NCI-H345 treated with DMSO at 0.1 percent for 48 hours (cell line): ENCODE results near the gene ITGB3.

ENCODE experiments used
- DNase-seq: peaks from one replicate; lab custom pipeline; 2025; ENCODE audit not compliant: unreplicated experiment; lab: John Stamatoyannopoulos, UW

ITGB3 gene

GRCh38 chr17:47274319-47275069, 20.9 kb downstream of the ITGB3 start:
- DNase-seq = no peak

DNA sequence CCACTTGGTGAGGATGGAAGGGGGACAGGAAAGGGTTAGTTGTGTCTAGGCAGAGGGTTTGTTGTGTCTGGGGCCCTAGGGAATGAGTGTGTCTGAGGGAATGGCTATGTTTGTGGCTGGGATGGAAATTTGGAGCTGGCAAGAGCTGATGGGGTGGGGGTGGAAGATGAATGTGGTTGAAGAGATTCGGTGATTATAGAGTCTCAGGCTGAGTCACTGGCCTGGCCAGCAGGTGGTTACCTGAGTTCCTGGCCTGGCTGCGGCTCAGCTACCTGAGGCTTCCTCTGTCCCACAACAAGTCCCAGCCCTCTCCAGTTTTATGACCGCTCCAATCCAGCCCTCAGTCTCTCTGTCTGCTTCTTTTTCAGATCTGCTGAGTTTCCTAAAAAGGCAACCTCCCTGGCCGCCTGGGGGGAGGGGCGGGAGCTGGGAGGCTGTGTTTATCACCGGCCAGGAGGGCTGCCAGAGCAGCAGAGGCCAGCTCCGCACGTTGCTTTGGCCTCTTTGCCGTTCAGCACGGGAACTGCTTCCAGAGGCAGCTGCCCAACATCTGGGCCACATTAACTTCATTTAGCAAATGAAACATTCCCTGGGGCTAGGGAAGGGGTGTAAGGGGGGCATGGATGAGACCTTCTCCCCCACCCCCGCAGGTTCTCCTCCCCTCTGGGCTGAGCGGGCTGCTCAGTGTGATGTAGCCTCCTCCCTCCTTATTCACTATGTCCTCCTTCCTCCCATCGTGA, 21.8 kb downstream of the ITGB3 start:
- no peak for DNase-seq

GRCh38 chr17:47276444-47276843, 22.8 kb downstream of the ITGB3 start:
- DNase-seq = no peak

- DNase-seq = peak; percentile 29
Observed at GRCh38 chr17:47276868-47277267, 23.2 kb downstream of the ITGB3 start.

DNA sequence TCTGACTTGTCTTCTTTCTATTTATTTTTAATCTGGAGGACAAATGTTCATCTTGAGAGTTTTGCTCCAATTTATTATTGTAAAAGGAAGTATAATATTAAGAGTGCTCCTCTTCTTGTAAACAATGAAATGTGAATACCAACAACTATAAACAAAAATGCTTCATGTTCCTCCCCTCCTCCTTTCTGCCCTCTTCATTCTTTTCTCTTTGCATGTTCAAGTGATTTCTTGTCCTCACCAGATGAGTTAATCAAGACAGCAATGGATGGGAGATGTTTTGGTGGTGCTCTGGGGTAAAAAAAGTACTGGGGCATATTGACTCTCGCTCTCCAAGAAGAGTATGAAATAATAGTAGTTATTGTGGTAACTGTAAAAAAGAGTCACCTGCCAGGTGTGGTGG, 24.3 kb downstream of the ITGB3 start:
- DNase-seq = no peak

DNA sequence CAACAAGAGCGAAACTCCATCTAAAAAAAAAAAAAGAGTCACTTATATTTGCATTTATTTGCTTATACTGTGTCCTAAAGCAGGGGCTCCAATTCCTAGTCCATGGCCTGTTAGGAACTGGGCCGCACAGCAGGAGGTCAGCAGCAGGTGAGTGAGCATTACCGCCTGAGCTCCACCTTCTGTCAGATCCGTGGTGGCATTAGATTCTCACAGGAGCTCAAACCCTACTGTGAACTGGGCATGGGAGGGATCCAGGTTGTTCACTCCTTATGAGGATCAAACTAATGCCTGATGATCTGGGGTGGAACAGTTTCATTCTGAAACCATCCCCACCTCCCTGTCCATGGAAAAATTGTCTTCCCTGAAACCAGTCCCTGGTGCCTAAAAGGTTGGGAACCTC, 24.9 kb downstream of the ITGB3 start:
- no peak for DNase-seq

DNA sequence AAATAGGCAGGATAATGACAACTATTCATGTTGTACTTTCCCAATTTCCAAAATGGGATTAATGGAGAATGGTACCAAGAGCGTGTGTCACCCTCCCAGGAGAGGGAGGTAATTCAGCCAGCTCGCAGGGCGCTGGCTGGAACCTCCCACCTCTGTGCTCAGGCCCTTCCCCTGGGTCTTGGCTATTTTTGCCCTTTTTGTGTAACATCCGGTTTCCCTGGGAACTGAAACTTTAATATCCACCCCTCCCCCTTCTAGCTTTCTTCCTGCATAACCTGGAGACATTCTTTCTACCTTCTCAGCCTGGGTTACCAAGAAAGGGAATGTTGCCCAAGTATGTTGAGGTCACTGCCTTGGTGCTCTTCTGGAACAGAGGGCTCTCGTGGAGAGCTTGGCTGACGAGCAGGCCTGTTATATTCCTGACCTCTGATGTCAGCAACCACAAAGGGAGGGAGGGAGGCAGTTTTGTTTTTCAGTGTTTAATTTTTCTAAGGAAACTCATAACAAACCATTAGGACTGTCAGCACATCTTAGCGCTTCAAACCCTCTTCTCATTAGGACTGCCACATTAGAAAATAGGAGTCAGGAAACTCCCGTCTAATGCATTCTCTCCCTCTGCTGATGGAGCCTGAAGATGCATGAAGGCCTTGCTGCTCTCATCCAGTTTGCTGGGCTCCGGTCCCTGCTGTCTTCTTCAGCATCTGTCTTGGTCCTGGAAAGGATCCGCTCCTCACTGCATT, 25.6 kb downstream of the ITGB3 start:
- DNase-seq = no peak

DNA sequence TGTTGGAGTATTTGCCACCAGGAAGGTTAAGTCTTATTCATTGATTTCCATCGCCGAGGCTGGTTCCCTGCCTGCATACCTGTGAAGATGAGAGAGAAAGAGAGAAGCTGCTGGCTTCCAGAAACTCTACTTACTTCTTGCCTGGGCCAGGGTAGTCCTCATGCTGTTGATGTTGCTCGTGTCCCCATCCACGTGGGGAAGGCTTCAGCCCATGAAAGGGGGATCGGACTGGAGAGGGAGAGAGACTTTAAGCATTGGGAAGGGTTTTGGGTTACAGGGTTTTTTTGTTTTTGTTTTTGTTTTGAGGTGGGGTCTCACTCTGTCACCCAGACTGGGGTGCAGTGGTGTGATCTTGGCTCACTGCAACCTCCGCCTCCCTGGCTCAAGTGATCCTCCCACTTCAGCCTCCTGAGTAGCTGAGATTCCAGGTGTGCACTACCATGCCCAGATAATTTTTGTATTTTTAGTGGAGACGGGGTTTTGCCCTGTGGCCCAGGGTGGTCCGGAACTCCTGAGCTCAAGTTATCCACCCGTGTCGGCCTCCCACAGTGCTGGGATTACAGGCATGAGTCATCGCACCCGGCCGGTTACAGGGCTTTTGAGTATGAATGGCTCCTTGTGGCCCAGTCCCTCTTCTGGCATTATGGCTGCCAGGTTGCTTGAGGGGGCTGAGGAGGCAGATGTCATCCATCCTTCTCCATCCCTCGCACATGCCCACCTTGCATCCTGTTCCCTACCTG, 26.6 kb downstream of the ITGB3 start:
- DNase-seq = no peak

- DNase-seq = no peak
Observed at GRCh38 chr17:47281216-47281615, 27.6 kb downstream of the ITGB3 start.

DNA sequence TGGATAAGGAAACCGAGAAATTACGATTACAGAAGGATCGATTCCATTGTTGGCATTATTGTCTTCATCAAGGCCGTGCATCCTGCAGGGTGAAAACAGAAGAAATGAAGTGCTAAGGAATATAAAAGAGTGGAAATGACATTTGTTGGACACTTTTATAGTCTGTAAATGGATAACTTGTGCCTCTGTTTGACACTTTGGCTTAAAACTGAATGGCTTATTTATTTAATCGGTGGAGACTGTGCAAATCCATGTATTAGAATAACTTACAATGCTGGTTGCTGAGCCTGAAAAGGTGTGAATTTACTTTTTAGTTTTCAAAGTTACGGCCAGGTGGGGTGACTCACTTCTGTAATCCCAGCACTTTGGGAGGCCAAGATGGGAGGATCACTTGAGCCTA, 31.4 kb downstream of the ITGB3 start:
- DNase-seq = no peak

DNA sequence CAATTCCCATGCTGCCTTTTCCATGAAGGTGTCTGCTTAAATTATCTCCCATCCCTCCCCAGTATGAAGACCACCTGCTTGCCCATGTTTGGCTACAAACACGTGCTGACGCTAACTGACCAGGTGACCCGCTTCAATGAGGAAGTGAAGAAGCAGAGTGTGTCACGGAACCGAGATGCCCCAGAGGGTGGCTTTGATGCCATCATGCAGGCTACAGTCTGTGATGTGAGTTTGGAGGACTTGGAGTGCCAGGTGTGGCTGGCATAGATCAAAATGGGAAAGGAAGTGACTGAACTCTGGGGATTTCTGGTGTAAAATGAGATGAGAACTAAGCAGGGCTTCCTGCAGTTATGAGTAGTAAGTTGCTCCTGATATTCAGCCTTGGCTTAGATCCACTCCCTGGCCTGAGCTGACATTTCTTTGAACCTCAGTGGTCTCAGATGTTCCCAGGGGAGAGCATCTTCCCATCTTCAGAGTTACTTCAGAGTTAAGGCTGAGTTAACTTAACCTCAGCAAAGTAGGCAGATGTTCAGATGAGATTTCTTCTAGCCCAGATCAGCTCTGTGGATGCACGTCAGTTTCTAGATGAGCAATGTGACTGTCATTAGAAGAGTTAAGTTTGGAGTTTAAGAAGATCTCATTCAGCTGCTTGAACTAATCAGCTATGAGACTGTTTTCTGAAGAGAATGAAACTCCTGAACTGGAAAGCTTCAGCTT, 32.7 kb downstream of the ITGB3 start:
- DNase-seq = no peak

DNA sequence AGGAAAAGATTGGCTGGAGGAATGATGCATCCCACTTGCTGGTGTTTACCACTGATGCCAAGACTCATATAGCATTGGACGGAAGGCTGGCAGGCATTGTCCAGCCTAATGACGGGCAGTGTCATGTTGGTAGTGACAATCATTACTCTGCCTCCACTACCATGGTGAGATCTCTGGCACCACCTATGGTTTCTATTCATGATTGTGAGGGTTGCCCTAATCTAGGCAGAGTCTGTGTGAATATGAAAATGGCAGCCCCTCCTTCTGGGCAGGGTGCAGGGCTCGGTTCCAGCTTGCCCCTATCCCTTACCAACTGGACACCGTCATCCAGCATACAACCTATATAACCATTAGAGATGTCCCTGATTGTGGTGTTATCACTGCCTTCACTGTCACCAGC, 33.4 kb downstream of the ITGB3 start:
- DNase-seq = no peak

GRCh38 chr17:47287639-47288038, 34.0 kb downstream of the ITGB3 start:
- no peak for DNase-seq

DNA sequence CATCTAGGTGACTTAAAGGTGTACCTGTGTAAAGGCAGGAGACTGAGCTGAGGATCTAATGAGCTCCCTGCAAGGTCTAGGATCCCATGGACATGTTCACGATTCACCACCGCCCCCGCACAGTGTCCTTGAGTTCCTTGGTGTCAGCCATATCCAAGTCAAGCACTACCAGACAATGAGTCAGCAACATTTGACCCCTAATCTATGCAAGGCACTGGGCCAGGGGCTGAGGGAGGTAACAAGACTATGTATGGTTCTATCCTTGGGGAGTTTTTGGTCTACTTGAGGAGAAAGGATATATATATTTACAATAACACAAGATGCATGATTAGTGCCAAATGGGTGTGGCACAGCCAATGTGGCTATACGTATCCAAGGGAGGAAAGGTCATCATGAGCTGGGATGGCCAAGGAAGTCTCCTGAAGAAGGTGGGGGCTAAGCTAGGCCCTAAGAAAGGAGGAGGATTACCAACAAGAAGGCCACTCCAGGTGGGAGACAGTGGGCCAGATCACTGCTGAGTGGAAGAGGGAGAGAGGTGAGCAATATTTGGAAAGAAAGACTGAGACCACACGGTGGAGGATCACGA, 35.0 kb downstream of the ITGB3 start:
- no peak for DNase-seq

DNA sequence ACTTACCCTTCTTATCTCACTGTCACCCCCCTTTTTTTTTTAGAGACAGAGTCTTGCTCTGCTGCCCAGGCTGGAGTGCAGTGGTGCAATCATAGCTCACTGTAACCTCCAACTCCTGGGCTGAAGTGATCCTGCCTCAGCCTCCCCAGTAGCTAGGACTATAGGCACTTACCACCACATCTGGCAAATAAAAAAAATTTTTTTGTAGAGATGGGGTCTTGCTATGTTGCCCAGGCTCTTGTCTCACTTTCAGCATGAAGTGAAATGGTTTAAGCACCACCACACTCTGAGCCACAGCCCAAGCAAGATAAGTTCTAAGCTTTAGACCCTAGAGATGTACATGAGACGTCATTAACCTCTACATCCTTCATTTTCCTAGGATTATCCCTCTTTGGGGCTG, 35.7 kb downstream of the ITGB3 start:
- DNase-seq = no peak

GRCh38 chr17:47290870-47291241, 37.2 kb downstream of the ITGB3 start:
- no peak for DNase-seq

GRCh38 chr17:47291242-47291873, 37.7 kb downstream of the ITGB3 start:
- DNase-seq = no peak

- no peak for DNase-seq
Observed at GRCh38 chr17:47292206-47292605, 38.6 kb downstream of the ITGB3 start.

- no peak for DNase-seq
Observed at GRCh38 chr17:47295037-47295873, 41.6 kb downstream of the ITGB3 start.
